ENCODE data around the gene KIF13A.
"Not testable (repeated sequence)": the region's sequence is repeated elsewhere in the genome, so short reads cannot be mapped to it uniquely, and the experiment has no call there.

KIF13A gene

DNA sequence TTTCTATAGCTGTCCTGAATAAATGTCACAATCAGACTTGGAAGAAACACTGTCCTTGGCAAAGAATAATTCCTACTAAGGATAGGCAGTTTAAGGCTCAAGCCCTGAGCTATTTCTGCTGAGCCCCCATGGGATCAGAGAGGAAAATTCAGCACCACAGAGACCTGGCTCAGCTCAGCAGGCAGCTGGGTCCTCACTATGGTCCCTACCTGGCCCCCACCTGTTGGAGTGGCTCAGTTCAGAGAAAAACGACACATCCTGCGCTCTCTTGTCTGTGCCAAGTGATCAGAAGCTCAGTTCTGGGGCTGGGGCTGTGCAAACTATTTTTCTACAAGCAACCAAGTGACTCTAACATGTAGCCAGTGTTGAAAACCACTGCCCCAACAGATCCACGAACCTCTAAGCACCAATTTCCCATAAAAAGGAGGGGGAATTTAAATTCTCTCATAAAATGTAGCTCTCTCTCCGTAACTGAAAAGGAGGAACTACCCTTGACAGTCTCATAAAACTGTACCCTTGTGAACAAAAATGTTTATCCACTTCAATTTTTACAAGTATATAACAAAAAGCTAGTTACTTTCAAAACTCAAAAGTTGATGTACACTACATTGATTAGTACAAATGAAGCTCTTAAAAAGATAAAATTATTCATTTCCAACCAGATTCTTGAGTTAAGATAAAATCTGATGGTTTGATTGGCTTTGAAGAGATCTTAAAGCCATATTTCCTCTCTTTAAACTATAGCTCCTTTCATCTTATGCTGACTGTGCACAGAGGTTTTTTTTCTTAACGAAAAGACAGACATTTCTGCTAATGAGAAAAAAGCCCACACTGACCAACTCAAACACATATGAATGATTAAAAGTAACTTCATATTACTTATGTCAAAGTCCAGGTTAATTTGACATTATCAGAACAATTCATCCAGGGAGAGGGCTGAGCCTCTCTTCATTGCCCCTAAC is 52.0 kb downstream of the KIF13A start:
- no peak for DNase-seq (ENCODE audit: low read depth in 4 of 4, low spot score in 1 of 4)

DNA sequence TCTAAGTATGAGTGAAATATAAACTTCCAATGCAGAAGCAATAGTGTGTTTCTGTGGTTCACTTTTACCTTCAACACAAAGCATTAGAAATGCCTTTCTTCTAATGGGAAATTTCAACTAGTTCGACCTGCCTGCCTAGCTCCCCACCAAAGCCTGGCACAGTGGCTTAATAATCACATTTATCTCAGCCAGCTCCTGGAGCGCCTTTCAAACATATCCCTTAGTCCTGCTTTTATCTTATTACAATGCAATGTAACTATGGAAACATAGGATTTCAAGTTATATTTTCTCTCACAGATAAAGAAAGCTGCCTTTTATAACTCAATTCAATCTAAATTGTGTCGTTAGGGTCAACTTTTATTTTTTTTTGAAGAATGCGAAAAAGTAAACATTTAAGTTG is 53.7 kb downstream of the KIF13A start:
- no peak for DNase-seq (ENCODE audit: low read depth in 4 of 4, low spot score in 1 of 4)

DNA sequence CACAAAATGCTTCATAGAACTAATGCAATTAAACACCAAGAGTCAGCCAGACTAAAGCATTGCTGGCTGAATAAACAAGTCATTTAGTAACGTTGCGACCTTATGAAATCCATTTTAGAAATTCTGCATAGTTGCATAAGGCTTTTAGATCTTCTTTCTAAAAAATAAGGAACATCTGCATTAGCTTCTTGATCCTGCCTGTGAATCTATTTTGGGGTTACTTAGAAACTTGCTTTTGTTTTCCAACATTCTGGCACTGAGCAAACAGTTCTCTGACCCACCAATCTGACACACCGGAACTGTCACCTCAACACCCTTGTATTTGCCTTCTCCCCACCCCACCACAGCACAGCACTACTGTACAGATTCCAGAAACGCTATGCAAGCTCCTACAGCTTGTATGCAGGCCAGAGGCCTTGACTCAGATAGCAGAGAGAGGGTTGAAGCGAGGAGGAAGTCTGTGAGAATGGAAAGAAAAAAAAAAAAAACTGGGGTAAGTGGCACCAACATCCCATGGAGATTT is 55.0 kb downstream of the KIF13A start:
- no peak for DNase-seq (ENCODE audit: low read depth in 4 of 4, low spot score in 1 of 4)

DNA sequence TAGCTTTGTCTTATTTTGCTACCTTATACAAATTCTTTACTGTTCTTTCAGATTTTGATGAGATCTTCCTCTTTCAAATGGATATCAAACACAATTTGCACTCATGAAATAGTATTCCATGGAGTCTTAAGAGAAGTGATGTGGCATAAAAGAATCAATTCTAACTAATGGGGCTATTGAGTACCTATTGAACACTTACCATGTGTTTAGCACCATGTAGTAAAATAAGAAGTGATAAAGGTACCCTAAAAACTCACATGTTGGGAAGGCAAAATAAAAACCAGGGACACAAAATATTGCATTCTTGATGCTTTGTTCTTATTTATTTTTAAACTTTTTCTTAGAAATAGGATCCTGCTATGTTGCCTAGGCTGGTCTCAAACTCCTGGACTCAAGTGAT is 56.2 kb downstream of the KIF13A start:
- DNase-seq (ENCODE audit: low read depth in 4 of 4, low spot score in 1 of 4): no peak

DNA sequence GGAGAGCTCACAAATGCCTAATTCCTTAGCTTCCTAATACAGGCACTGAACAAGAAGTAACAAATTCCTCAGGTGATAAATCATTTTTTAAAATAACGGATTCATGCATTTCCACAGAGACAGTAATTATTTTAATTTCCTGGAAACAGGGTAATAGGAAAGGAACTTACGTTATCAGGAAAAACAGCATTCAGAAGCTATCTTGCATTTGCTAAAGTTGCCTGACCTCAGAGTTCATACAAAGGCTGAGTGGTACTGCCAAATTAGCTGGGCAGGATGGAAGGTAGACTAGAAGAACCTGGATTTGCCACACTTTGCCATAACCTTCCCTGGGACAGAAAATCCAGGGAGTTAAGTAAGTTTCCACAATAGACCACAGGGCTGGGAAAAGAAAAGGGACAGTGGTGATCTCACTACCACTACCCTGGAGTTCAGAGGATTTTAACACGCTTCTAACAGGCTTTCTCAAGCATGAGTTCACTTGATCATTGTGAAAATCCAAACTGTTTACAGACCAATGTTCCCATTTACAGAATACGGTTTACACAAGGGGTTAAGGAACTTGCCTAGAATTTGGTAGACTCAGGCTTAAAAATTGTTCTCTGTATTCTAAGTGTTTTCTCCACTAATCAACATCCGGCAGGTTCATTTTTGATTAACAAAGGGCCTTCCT is 57.0 kb downstream of the KIF13A start:
- no peak for DNase-seq (ENCODE audit: low read depth in 4 of 4, low spot score in 1 of 4)

DNA sequence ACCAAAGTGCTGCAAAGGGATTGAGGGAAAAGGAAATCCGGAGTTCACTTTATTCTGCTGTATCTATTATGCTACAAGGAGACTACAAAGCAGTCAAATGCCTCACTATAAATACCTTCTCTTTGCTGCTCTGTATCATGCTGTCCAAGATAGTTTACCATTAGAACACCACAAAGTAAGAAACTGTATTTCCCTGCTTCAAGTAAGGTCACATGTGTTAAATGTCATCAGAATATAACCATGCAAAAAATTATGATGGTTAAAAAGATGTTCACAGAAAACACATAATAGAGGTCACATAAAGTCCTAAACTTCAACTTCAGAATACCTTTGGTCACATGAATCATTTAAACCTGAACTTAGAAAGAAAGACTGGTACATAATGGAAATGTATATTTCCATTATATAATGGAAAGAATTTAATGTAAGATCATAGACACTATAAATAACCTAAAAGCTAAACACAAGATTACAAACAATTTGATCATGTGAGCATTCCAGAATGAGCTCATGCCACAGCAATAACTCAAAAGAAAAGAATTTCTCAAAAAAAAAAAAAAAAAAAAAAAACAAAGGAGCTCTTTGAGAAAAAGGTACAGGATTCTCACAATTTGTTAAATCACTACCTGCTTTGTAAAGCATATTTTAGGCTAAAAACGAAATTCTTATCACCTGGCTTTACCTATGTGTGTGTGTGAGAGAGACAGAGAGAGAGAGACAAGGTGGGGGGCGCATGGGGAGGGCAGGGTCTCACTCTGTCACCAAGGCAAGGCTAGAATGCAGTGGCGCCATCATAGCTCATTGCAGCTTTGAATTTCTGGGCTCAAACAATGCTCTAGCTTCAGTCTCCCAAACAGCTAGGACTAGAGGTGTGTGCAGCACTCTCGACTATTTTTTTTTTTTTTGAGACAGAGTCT is 58.7 kb downstream of the KIF13A start:
- DNase-seq (ENCODE audit: low read depth in 4 of 4, low spot score in 1 of 4): no peak

DNA sequence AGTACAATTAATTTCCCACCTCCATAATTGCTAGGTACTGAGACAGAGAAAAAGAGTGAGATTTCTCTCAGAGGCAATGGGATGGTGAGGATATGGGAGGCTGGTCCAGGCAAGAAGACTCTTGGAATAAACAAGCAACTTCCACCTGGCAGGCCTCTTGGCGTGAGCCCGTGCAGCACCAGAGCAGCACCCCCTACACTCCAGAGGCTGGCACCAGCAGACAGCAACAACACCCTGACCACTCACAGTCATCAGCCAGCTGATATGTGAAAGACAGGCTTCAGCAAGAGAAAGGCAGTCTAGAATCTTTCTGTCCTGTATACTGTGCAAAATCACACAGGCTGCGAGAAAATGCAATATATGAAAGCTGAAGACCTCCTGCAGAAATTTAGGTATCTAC is 59.7 kb downstream of the KIF13A start:
- no peak for DNase-seq (ENCODE audit: low read depth in 4 of 4, low spot score in 1 of 4)

DNA sequence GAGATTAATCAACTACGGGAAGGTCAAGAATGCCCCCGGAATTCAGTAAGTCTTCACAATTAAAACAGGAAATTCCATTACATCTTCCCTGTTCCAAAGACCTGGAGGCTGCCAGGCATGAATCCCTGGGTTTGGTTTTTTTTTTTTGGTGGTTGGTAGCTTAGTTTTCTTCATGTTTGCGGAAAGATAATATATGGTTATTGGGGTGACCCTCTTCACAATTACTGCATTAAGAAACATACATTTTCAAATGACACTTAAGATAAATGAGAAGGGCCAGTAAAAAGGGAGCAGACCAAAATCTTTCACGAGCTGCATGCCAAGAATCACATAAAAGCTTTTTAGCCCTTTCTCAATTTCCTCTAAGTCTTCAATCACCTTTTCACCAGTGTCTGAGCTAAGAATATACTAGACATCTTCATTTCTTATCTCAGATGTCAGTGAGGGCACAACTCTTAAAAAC is 64.0 kb downstream of the KIF13A start:
- DNase-seq (ENCODE audit: low read depth in 4 of 4, low spot score in 1 of 4): no peak

DNA sequence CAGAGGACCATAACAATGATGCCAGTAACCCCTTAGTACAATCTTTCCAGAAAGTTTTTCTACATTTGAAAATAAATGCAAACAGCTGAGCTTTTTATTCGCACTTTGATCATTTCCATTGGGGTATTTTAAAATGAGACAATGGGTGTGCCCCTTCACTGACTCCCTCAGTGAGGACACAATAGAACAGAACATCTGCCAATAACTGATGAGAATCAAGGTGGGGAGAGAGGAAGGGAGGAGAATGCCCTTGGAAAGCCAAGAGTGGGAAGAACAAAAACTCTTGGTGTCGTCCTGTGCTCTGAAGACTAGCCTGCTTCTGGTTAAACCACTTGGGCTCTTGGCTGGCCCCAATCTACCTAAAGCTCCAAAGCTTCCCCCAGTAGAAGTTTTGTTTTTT is 66.0 kb downstream of the KIF13A start:
- no peak for DNase-seq (ENCODE audit: low read depth in 4 of 4, low spot score in 1 of 4)

DNA sequence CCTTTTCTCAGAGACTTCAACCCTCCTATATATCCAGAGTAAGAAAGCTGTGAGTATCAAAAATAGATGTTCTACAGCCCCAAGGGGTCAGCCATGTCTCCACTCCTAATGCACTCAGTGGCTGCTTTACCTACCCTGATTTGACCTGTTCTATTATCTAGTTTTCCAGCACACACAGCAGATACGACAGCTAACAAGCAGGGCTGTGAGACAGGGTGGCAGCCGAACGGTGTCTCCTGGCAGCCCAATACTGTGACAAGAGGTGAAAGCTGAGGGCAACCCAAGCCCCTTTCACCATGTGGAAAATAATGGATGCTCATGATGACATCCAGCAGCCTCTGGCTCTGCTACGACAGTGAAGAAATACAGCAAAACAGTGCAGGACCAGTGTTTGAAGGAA is 67.9 kb downstream of the KIF13A start:
- DNase-seq (ENCODE audit: low read depth in 4 of 4, low spot score in 1 of 4): no peak

DNA sequence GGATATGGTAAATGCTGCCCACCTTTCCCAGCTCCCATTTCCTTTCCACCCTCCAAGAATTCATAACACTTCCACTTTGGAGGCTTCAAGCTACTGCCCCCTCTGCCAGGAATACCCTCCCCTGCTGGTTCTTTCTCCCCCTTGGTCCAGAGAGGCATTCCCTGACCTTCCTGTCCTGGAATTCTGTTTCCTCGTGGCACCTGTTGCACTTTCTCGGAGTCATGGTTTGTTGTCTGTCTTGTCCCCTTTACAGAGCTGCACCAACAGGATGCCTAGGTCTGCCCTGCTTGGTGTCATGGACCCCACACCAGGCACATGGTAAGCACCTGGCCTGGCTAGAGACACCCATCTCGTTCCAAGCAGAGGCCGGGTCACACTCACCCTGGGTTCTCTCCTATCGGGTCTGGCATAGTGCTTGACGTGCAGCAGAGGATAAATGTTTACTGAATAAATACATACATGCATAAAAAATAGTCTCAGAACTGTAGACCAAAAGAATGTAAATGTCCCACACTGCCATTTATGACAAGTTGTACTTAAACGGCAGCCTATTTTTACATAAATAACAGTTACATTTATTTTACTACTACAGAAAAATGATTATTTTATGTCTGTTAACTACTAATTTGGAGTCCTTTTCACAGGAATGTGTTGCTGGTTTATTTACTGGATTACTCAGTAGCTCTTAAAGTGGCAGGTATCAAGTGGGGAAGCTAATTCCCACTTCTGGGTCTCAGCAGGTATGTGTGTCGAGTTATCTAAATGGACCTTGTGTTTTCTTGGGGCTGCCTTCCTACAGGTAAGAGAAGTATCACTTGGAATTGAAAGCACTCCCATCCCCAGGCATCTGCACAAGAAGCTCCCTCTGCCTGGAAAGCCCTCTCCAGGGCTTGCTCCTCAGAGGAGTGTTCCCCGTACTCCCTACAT is 69.3 kb downstream of the KIF13A start:
- no peak for DNase-seq (ENCODE audit: low read depth in 4 of 4, low spot score in 1 of 4)

DNA sequence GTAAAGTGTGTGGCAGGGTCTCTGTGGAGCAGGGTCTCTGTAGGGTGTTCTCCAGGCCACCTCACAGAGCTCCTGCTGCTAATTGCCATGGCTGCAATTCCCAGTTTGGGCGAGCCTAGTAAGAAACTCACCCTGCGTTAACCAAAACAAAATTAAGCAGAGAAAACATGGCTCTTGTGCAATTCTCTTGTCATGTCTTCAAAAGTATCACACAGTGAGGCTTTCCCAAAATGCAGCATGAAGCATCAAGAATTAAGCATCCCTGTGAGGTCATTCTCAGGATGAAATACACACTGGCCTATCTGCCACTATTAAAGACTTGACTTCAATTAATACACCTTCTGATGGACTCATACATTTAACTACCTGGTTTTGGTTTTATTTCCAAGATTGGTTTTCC is 72.8 kb downstream of the KIF13A start:
- DNase-seq (ENCODE audit: low read depth in 4 of 4, low spot score in 1 of 4): no peak

DNA sequence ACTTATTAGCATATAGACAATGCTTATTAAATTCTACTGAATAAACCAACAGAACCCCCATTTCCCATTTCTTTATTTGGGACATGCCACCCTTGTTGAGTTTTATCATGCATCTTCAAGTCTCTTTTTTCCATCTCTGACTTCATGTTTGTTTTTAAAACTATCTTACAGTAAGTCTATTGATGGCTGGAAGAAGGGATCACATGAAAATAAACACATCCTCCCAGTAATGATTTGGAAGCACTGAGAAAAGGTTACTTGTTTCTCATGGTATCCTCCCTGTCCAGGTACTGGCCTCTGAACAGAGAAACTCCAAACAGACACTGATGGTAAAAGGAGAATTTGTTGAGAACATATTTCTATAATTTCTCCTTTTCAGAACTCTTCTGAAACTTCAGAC is 74.9 kb downstream of the KIF13A start:
- DNase-seq (ENCODE audit: low read depth in 4 of 4, low spot score in 1 of 4): no peak

DNA sequence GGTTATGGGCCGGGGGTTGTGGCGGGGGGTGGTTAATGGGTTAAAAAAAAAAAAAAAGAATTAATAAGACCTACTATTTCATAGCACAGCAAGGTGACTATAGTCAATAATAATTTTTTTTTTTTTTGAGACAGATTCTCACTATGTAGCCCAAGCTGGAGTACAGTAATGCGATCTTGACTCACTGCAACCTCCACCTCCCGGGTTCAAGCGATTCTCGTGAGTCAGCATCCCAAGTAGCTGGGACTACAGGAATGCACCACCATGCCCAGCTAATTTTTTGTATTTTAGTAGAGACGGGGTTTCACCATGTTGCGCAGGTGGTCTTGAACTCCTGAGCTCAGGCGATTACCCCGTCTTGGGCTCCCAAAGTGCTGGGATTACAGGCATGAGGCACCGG is 75.8 kb downstream of the KIF13A start:
- not testable (repeated sequence) for DNase-seq (ENCODE audit: low read depth in 4 of 4, low spot score in 1 of 4)

DNA sequence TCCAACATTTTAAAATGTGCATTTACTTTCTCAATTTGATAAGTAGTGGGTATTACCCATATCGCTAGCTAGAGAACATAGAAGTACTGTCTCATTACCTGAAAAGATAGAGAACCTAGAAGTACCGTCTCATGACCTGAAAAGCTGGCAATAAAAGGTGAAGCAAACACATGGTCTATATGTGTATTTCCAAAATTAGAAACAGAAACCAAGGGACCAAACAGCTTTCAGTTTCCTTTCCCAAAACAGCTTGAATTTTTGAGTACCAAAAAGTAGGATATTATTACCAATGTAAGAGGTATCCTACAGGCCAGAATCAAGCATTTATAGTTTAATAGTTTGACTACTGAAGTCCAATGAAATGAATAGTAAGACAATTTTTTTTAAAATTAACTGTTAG is 77.2 kb downstream of the KIF13A start:
- DNase-seq (ENCODE audit: low read depth in 4 of 4, low spot score in 1 of 4): no peak

DNA sequence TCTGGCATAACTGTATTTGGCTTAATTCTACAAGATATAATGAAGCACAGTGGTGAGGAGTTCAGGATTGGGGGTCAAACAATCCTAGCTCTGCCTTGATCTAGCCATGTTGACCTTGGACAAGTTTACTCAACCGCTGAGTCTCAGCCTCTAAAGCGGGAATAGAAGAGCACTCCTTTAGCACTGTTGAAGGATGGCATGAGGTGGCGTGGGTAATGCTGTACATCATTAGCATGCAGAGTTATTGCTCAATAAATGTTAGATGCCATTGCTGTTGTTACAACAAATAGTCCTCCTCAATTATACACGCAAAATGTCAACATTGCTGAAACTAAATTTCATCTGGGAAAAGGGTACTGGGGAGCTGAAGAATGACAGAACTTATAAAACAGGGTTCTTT is 78.6 kb downstream of the KIF13A start:
- DNase-seq (ENCODE audit: low read depth in 4 of 4, low spot score in 1 of 4): no peak

DNA sequence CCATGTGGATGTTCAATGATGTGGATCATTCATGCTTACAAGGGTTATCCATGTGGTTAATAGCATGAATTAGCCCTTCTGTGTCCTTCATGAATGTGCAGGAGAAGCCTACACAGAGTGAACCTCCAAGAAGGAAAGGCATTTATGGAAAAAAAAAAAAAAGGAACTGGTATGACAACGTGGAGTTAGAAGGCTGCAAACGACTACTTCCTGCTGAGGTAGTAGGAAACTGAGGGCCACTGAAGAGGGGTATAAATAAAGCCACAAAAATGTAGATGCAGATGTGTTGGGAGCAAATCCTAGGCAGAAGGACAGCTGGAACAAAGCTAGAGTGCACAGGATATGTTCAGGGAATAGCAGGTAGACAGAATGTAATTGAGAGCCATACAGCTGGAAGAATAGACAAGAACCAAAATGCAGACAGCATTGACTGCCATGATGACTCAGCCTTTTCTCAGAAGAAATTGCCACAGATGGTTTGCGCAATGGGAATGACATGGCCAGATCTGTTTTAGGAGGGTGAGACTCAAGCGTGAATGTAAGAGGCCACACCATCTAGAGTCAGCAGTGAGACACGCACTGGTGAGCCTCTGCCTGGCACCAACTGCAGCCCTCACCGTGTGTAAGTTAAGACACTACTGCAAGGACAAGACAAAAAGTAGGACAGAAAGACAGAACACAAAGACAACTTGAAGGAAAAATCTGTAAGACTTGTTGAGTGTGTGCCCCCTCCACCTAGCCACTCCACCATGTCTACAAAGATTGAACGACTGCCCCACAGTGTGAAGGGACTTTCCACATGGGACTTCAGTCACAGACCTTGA is 79.8 kb downstream of the KIF13A start:
- no peak for DNase-seq (ENCODE audit: low read depth in 4 of 4, low spot score in 1 of 4)

DNA sequence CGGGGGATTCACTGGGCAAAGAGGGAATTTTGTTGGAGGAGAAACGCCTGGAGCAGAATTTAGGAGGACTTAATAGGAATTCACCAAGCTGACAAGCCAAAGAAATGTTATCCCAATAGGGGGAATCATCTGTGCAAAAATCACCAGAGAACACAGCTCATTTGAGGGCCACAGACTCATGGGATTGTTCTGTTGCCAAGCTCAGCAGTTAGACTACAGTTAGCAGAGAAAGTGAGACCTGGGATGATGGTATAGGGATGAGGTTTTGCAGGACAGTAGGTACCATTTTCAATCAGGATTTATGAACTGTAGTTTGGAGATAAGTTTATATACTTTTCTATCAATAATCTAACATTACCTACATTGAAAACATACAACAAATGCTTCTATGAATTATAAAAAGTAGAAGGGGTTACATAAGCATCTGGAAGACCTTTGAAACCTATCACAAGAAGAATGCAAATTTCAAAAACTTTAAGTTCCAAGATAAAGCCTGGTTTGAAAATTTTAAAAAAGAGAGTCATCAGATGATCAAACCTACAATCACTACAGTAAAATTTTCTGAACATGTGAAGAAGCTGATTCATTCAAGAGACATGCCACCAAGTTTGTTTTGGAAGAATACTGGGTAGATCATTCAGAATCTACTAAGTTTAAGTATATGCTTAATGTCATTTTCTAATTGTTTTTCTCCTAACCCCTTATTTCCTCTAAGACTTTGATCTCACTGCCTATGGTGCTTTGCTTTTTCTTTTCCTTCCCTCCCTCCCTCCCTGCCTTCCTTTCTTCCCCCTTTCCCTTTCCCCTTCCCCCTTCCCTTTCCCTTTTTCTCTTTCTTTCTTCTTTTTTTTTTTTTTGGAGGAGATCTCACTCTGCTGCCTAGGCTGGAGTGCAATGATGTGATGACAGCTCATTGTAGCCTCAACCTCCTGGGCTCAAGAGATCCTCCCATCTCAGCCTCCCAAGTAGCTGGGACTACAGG is 81.5 kb downstream of the KIF13A start:
- no peak for DNase-seq (ENCODE audit: low read depth in 4 of 4, low spot score in 1 of 4)
